Breast epithelium (tissue), 4 donors: ENCODE results near the gene EDC4. TPM values are rescaled to one million over a fixed set of nuclear protein-coding genes. Genes with fewer than 3 reads are reported as not detected.

Experiments used
- DNase-seq, 2 donors: peaks; one replicate each; pipeline ENCODE4 v3.0.0-alpha.2; 2019; ENCODE audit warnings: low spot score in 2 of 2
- H3K27ac ChIP-seq, 2 donors: fragments of 200-600 bp; sonication (generic) in 1 of 2; one replicate each; pipeline ENCODE4 v1.5.1; 2016 to 2019; ENCODE audit warnings: mild to moderate bottlenecking in 1 of 2
- H3K27me3 ChIP-seq, 2 donors: fragments of 200-600 bp; sonication (generic) in 1 of 2; one replicate each; pipeline versions ENCODE4 v1.5.1 to v1.6.0; 2017 to 2019; ENCODE audit warnings: control low read depth in 1 of 2, mild to moderate bottlenecking in 1 of 2
- H3K36me3 ChIP-seq: fragments of 200-600 bp; one replicate; pipeline ENCODE4 v1.5.1; 2019
- H3K4me1 ChIP-seq, 2 donors: fragments of 200-600 bp; sonication (generic); one replicate each; pipeline ENCODE4 v1.5.1; 2016 to 2019; ENCODE audit warnings: control low read depth in 1 of 2
- H3K4me3 ChIP-seq, 3 donors: fragments of 200-600 bp; sonication (generic); 1 replicate in 2 of 3; 2 replicates in 1 of 3; pipeline ENCODE4 v1.5.1; 2016 to 2019; ENCODE audit warnings: mild to moderate bottlenecking in 3 of 3, moderate library complexity in 2 of 3
- H3K9me3 ChIP-seq, 2 donors: fragments of 200-600 bp; sonication (generic) in 1 of 2; one replicate each; pipeline ENCODE4 v1.5.1; 2016 to 2019; ENCODE audit warnings: control low read depth in 1 of 2
- POLR2A ChIP-seq: fragments of 450-650 bp; IDR thresholded peaks from one replicate; pipeline ENCODE4 v1.6.1; 2016; ENCODE audit warnings: antibody characterized with exemption, mild to moderate bottlenecking, moderate library complexity
- POLR2AphosphoS5 ChIP-seq, 3 donors: sonication (generic); formaldehyde crosslinking; IDR thresholded peaks; one replicate each; pipeline ENCODE4 v1.6.1; 2017; ENCODE audit warnings: antibody characterized with exemption in 3 of 3
- intact Hi-C: fragments of 100-400 bp; cut with DNase I; formaldehyde crosslinking; loops from one replicate; pipeline ENCODE4 v1.15.1; 2023; ENCODE audit warnings: low total_unique reads
- total RNA-seq, 3 donors: library from RNA; depleted of rRNA; stranded (reverse); fragments of >200 nt; gene quantifications; one replicate each; pipeline ENCODE4 v1.1.0, GENCODE V29; 2016
- TF ChIP-seq, protein P1 (sequence below), 3 donors: fragments of 450-650 bp; IDR thresholded peaks; one replicate each; pipeline ENCODE4 v1.5.1; 2016 to 2017; ENCODE audit warnings: antibody characterized with exemption in 3 of 3, mild to moderate bottlenecking in 3 of 3, moderate library complexity in 3 of 3

EDC4 gene
- total RNA-seq, 3 donors from 2014 or later, result 43.3 to 57.0 (median 53.6) TPM

- H3K9me3 ChIP-seq, result no peaks in the 10 kb centered on the region
- TF ChIP-seq, protein P1, sequence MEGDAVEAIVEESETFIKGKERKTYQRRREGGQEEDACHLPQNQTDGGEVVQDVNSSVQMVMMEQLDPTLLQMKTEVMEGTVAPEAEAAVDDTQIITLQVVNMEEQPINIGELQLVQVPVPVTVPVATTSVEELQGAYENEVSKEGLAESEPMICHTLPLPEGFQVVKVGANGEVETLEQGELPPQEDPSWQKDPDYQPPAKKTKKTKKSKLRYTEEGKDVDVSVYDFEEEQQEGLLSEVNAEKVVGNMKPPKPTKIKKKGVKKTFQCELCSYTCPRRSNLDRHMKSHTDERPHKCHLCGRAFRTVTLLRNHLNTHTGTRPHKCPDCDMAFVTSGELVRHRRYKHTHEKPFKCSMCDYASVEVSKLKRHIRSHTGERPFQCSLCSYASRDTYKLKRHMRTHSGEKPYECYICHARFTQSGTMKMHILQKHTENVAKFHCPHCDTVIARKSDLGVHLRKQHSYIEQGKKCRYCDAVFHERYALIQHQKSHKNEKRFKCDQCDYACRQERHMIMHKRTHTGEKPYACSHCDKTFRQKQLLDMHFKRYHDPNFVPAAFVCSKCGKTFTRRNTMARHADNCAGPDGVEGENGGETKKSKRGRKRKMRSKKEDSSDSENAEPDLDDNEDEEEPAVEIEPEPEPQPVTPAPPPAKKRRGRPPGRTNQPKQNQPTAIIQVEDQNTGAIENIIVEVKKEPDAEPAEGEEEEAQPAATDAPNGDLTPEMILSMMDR (IDR thresholded peaks at IDR 0.05), result no peak
- TF ChIP-seq POLR2A (no peak), POLR2AphosphoS5 (IDR thresholded peaks at IDR 0.05) (no peak)
- H3K4me3 ChIP-seq, result peak overlapping the region; percentile 91 to 98 (median 95)
- no peaks in the 10 kb centered on the region for H3K36me3 ChIP-seq
- intact Hi-C loops, result no loop called here
- DNase-seq, result no peak
- peak overlapping the region in 1 of 2 donors; percentile 92 for H3K27ac ChIP-seq
- peaks cover 16 to 29% of the 10 kb centered on the region in 2 donors for H3K4me1 ChIP-seq
- no peaks in the 10 kb centered on the region for H3K27me3 ChIP-seq
These were observed 24.7 kb upstream of the EDC4 start for GRCh38 chr16:67848118-67848517.

- no peak overlapping the region for H3K4me3 ChIP-seq
- H3K27me3 ChIP-seq, result no peaks in the 10 kb centered on the region
- no peak overlapping the region for H3K27ac ChIP-seq
- no peak for DNase-seq
- intact Hi-C loops, result no loop called here
- no peaks in the 10 kb centered on the region for H3K36me3 ChIP-seq
- no peaks in the 10 kb centered on the region for H3K9me3 ChIP-seq
- H3K4me1 ChIP-seq, result peaks cover 6 to 12% of the 10 kb centered on the region in 2 donors
- no peak for TF ChIP-seq POLR2A
- TF ChIP-seq, protein P1 (IDR thresholded peaks at IDR 0.05), result no peak
- TF ChIP-seq POLR2AphosphoS5 (IDR thresholded peaks at IDR 0.05), result no peak
These were observed 19.2 kb upstream of the EDC4 start for GRCh38 chr16:67853670-67854069.

DNA sequence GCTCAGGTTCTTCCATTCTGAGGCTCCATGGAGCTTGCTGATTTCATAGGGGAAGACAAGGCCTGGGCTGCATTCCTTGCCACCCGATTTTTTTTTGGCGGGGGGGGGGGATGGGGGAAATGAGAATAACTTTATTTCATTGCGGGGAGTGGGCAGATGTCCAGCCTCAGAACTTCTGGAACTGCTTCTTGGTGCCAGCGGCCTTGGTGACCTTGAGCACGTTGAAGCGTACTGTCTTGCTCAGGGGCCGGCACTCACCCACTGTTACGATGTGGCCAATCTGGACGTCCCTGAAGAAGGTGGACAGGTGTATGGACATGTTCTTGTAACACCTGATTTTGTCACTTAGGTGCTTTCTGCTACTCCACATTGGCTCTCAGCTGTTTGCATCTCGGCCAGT lies 17.1 kb upstream of the EDC4 start:
- H3K27me3 ChIP-seq, result no peaks in the 10 kb centered on the region
- H3K36me3 ChIP-seq, result no peaks in the 10 kb centered on the region
- DNase-seq, result no peak
- no peaks in the 10 kb centered on the region for H3K9me3 ChIP-seq
- H3K27ac ChIP-seq, result peak overlapping the region; percentile 68 to 69
- no peak overlapping the region for H3K4me3 ChIP-seq
- TF ChIP-seq, protein P1 (IDR thresholded peaks at IDR 0.05), result no peak
- no peak for TF ChIP-seq POLR2A
- TF ChIP-seq POLR2AphosphoS5 (IDR thresholded peaks at IDR 0.05), result no peak
- peaks cover 6 to 12% of the 10 kb centered on the region in 2 donors for H3K4me1 ChIP-seq
- intact Hi-C loops, result no loop called here

DNA sequence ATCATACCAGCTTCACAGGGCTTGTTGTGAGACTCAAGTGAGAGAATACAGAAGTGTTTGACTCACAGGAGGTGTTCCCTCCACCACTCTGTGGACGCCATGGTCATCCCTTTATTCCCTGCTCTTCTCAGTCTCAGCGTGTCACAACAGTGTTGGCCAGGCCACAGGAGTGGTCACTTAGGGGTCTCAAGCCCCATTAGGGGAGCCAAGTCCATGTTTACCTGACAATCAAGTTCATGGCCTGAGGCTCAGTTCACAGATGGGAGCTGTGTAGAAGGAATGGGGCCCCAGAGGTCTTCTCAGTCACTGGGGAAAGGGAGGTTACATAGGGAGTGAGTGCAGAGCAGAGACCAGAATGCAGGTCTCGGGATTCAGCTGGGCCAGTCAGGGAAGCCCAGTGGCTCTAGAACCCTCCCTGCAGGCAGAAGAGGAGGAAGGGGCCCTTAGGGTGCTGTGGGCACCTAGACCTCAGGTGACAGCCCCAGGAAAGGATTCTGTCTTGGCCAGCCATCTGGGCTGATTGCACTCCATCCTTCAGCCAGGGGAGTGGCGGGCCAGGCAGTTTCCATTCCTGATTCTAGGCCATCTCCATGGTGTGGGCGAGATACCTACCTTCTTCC lies 15.8 kb upstream of the EDC4 start:
- Histone ChIP-seq H3K36me3 (no peaks in the 10 kb centered on the region), H3K4me1 (peaks cover 6 to 12% of the 10 kb centered on the region in 2 donors), H3K27ac (peak overlapping the region; percentile 91 to 93), H3K4me3 (no peak overlapping the region), H3K9me3 (no peaks in the 10 kb centered on the region), H3K27me3 (no peaks in the 10 kb centered on the region)
- intact Hi-C loops, result no loop called here
- TF ChIP-seq POLR2A (no peak), POLR2AphosphoS5 (IDR thresholded peaks at IDR 0.05) (no peak)
- TF ChIP-seq, protein P1 (IDR thresholded peaks at IDR 0.05), result no peak
- DNase-seq, result no peak

DNA sequence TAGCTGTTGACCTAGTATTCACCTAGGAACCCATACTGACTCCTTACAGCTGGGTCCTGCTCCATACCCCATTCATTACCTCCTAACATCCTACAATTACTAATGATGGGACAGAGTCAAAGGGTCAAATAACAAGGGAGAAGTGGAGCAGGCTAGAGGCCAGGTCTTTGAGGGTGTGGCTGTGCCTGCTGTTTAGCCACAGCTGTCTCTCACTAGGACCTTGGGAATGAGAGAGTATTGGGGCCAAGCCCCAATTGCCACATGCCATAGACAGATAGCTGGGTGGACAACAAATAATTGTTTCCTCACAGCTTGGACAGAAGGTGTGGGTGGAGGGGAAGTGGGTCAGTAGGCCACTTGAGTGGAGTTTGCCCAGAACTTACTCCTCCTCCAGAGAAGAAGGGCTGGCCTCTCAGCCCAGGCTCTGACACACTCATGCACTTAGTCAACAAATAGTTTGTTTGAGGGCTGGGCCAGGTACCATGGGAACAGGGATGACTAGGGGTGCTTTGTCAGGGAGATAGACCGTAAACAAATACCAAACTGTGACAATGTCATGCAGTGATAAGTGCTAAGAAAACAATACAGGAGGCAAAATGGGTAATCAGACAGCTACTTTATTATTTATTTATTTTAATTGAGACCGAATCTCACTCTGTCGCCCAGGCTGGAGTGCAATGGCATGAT lies 15.2 kb upstream of the EDC4 start:
- peak; percentile 84 to 85 for DNase-seq

More for the DNA sequence above, 15.2 kb upstream of the EDC4 start:
- Histone ChIP-seq H3K4me1 (peaks cover 6 to 12% of the 10 kb centered on the region in 2 donors), H3K9me3 (no peaks in the 10 kb centered on the region), H3K36me3 (no peaks in the 10 kb centered on the region), H3K27me3 (no peaks in the 10 kb centered on the region), H3K4me3 (no peak overlapping the region), H3K27ac (peak overlapping the region; percentile 91 to 93)
- TF ChIP-seq POLR2AphosphoS5 (IDR thresholded peaks at IDR 0.05) (peak in 2 of 3 donors; percentile 73 to 82), POLR2A (no peak)
- intact Hi-C loops, result no loop called here
